Activated CD4-positive, CD25-positive, alpha-beta regulatory T cell treated with anti-CD3 and anti-CD28 coated beads, Interleukin-2, amount 50 U/mL, for 16 hours (primary cell): ENCODE data around the gene KHDC1L.
"Not testable (repeated sequence)": the region's sequence is repeated elsewhere in the genome, so short reads cannot be mapped to it uniquely, and the experiment has no call there.

Source experiments
- DNase-seq: peaks from one replicate; pipeline ENCODE4 v3.0.0-alpha.2; 2020; ENCODE audit warnings: low read depth, low spot score

Gene KHDC1L

GRCh38 chr6:73225396-73225795 is at the start of gene KHDC1L:
TSS of gene KHDC1L (minus strand) at chr6:73225496. CDS start at chr6:73225408, 88 bp downstream.
- no peak for DNase-seq

GRCh38 chr6:73269296-73269695 is 44.0 kb upstream of the KHDC1L start:
- not testable (repeated sequence) for DNase-seq

- DNase-seq = not testable (repeated sequence)
These were observed 43.6 kb upstream of the KHDC1L start for GRCh38 chr6:73268896-73269295.

GRCh38 chr6:73264446-73264845 is 39.1 kb upstream of the KHDC1L start:
- DNase-seq = no peak

- no peak for DNase-seq
These were observed 38.2 kb upstream of the KHDC1L start for GRCh38 chr6:73263570-73263909.

GRCh38 chr6:73262671-73263569 is 37.6 kb upstream of the KHDC1L start, which contains the start of gene KHDC1:
TSS of gene KHDC1 (minus strand) at chr6:73263196. CDS start at chr6:73242517, 20,679 bp downstream.
- DNase-seq = no peak

GRCh38 chr6:73258721-73259120 is 33.4 kb upstream of the KHDC1L start:
- DNase-seq = no peak

- DNase-seq = not testable (repeated sequence)
These were observed 29.0 kb upstream of the KHDC1L start for GRCh38 chr6:73254323-73254722.

- no peak for DNase-seq
These were observed 27.4 kb upstream of the KHDC1L start for GRCh38 chr6:73252703-73253102.

GRCh38 chr6:73250016-73250415 is 24.7 kb upstream of the KHDC1L start:
- no peak for DNase-seq

GRCh38 chr6:73248192-73248903 is 23.1 kb upstream of the KHDC1L start:
- DNase-seq = no peak

GRCh38 chr6:73242001-73242400 is 16.7 kb upstream of the KHDC1L start:
- no peak for DNase-seq

- no peak for DNase-seq
These were observed 15.4 kb upstream of the KHDC1L start for GRCh38 chr6:73240730-73241129.

GRCh38 chr6:73236144-73236750 is 11.0 kb upstream of the KHDC1L start:
- no peak for DNase-seq

GRCh38 chr6:73234733-73235132 is 9.4 kb upstream of the KHDC1L start:
- DNase-seq = no peak

- DNase-seq = not testable (repeated sequence)
These were observed 8.7 kb upstream of the KHDC1L start for GRCh38 chr6:73233971-73234370.

- DNase-seq = no peak
These were observed 7.8 kb upstream of the KHDC1L start for GRCh38 chr6:73233048-73233447.

- DNase-seq = no peak
These were observed 6.7 kb upstream of the KHDC1L start for GRCh38 chr6:73231986-73232391.

- no peak for DNase-seq
These were observed 2.4 kb upstream of the KHDC1L start for GRCh38 chr6:73227606-73228255.

GRCh38 chr6:73216859-73217258 is 8.4 kb downstream of the KHDC1L start:
- DNase-seq = no peak

- no peak for DNase-seq
These were observed 16.2 kb downstream of the KHDC1L start for GRCh38 chr6:73209117-73209516.
